HUES6 (cell line): Measurements from ENCODE around the gene ZDHHC14.
A peak's percentile ranks its signal among the peaks of the same experiment; 100 is the strongest.

Source experiments
- H3K27ac ChIP-seq: 2 replicates; pipeline ENCODE4 v1.7.0; 2013; ENCODE audit warnings: low read depth, mild to moderate bottlenecking, low read length, inconsistent platforms
- H3K27me3 ChIP-seq: 2 replicates; pipeline ENCODE4 v1.6.1; 2013; ENCODE audit warnings: low read length; ENCODE audit not compliant: control insufficient read depth, insufficient read depth
- H3K36me3 ChIP-seq: 2 replicates; pipeline ENCODE4 v1.6.1; 2013; ENCODE audit warnings: low read length; ENCODE audit not compliant: control insufficient read depth, insufficient read depth
- H3K4me1 ChIP-seq: 2 replicates; pipeline ENCODE4 v1.6.1; 2013; ENCODE audit warnings: low read length; ENCODE audit not compliant: control insufficient read depth, insufficient read depth
- H3K4me3 ChIP-seq: 2 replicates; pipeline ENCODE4 v1.5.1; 2013; ENCODE audit warnings: low read depth, low read length
- H3K9ac ChIP-seq: one replicate; pipeline ENCODE4 v1.6.1; 2013; ENCODE audit warnings: mild to moderate bottlenecking, low read length
- H3K9me3 ChIP-seq: 2 replicates; pipeline ENCODE4 v1.6.1; 2013; ENCODE audit warnings: low read depth, low read length; ENCODE audit not compliant: control insufficient read depth, insufficient read depth

Gene ZDHHC14

GRCh38 chr6:157530126-157530525 is 149.1 kb downstream of the ZDHHC14 start:
- H3K9me3 ChIP-seq = no peaks in the 10 kb centered on the region
- H3K4me3 ChIP-seq = no peak overlapping the region
- no peak overlapping the region for H3K9ac ChIP-seq
- H3K4me1 ChIP-seq = peaks cover 39% of the 10 kb centered on the region
- no peaks in the 10 kb centered on the region for H3K36me3 ChIP-seq
- H3K27ac ChIP-seq = no peak overlapping the region
- no peaks in the 10 kb centered on the region for H3K27me3 ChIP-seq

GRCh38 chr6:157530724-157531168 is 149.8 kb downstream of the ZDHHC14 start:
- H3K27me3 ChIP-seq = no peaks in the 10 kb centered on the region
- H3K4me1 ChIP-seq = peaks cover 45% of the 10 kb centered on the region
- H3K9me3 ChIP-seq = no peaks in the 10 kb centered on the region
- no peak overlapping the region for H3K4me3 ChIP-seq
- no peak overlapping the region for H3K27ac ChIP-seq
- no peaks in the 10 kb centered on the region for H3K36me3 ChIP-seq
- peak overlapping the region; percentile 26 for H3K9ac ChIP-seq

- H3K36me3 ChIP-seq = no peaks in the 10 kb centered on the region
- 0 out of 2 replicates have a peak overlapping the region, but pooled peaks have one; percentile 6 for H3K4me3 ChIP-seq
- no peaks in the 10 kb centered on the region for H3K27me3 ChIP-seq
- H3K9ac ChIP-seq = peak overlapping the region; percentile 26
- H3K9me3 ChIP-seq = no peaks in the 10 kb centered on the region
- H3K4me1 ChIP-seq = peaks cover 49% of the 10 kb centered on the region
- no peak overlapping the region for H3K27ac ChIP-seq
These were observed 150.4 kb downstream of the ZDHHC14 start for GRCh38 chr6:157531169-157531985.

- H3K36me3 ChIP-seq = no peaks in the 10 kb centered on the region
- H3K4me3 ChIP-seq = no peak overlapping the region
- peaks cover 49% of the 10 kb centered on the region for H3K4me1 ChIP-seq
- no peaks in the 10 kb centered on the region for H3K9me3 ChIP-seq
- H3K9ac ChIP-seq = peak overlapping the region; percentile 10
- no peaks in the 10 kb centered on the region for H3K27me3 ChIP-seq
- no peak overlapping the region for H3K27ac ChIP-seq
These were observed 151.0 kb downstream of the ZDHHC14 start for GRCh38 chr6:157531986-157532365.

- no peak overlapping the region for H3K4me3 ChIP-seq
- no peaks in the 10 kb centered on the region for H3K36me3 ChIP-seq
- H3K4me1 ChIP-seq = peaks cover 49% of the 10 kb centered on the region
- no peaks in the 10 kb centered on the region for H3K27me3 ChIP-seq
- no peaks in the 10 kb centered on the region for H3K9me3 ChIP-seq
- H3K27ac ChIP-seq = no peak overlapping the region
- H3K9ac ChIP-seq = no peak overlapping the region
These were observed 152.3 kb downstream of the ZDHHC14 start for GRCh38 chr6:157533048-157533871.

- H3K36me3 ChIP-seq = no peaks in the 10 kb centered on the region
- H3K27ac ChIP-seq = no peak overlapping the region
- peaks cover 49% of the 10 kb centered on the region for H3K4me1 ChIP-seq
- no peaks in the 10 kb centered on the region for H3K9me3 ChIP-seq
- no peak overlapping the region for H3K9ac ChIP-seq
- H3K27me3 ChIP-seq = no peaks in the 10 kb centered on the region
- no peak overlapping the region for H3K4me3 ChIP-seq
These were observed 153.3 kb downstream of the ZDHHC14 start for GRCh38 chr6:157534134-157534871.

GRCh38 chr6:157534977-157535339 is 154.0 kb downstream of the ZDHHC14 start:
- Histone ChIP-seq H3K36me3 (no peaks in the 10 kb centered on the region), H3K9me3 (no peaks in the 10 kb centered on the region), H3K27ac (no peak overlapping the region), H3K27me3 (no peaks in the 10 kb centered on the region), H3K9ac (no peak overlapping the region), H3K4me1 (peaks cover 49% of the 10 kb centered on the region), H3K4me3 (no peak overlapping the region)

GRCh38 chr6:157535340-157536222 is 154.6 kb downstream of the ZDHHC14 start:
- Histone ChIP-seq H3K27ac (no peak overlapping the region), H3K9ac (no peak overlapping the region), H3K4me1 (peaks cover 48% of the 10 kb centered on the region)

GRCh38 chr6:157536223-157536545 is 155.2 kb downstream of the ZDHHC14 start:
- H3K9ac ChIP-seq = no peak overlapping the region
- no peaks in the 10 kb centered on the region for H3K9me3 ChIP-seq
- no peaks in the 10 kb centered on the region for H3K27me3 ChIP-seq
- no peaks in the 10 kb centered on the region for H3K36me3 ChIP-seq
- no peak overlapping the region for H3K27ac ChIP-seq
- peaks cover 42% of the 10 kb centered on the region for H3K4me1 ChIP-seq
- no peak overlapping the region for H3K4me3 ChIP-seq

More at GRCh38 chr6:157535340-157536222, 154.6 kb downstream of the ZDHHC14 start:
- Histone ChIP-seq H3K4me3 (no peak overlapping the region), H3K9me3 (no peaks in the 10 kb centered on the region), H3K36me3 (no peaks in the 10 kb centered on the region), H3K27me3 (no peaks in the 10 kb centered on the region)

GRCh38 chr6:157537556-157537955 is 156.6 kb downstream of the ZDHHC14 start:
- H3K4me3 ChIP-seq = no peak overlapping the region
- H3K27ac ChIP-seq = no peak overlapping the region
- H3K4me1 ChIP-seq = peaks cover 28% of the 10 kb centered on the region
- no peaks in the 10 kb centered on the region for H3K9me3 ChIP-seq
- no peak overlapping the region for H3K9ac ChIP-seq
- H3K27me3 ChIP-seq = no peaks in the 10 kb centered on the region
- no peaks in the 10 kb centered on the region for H3K36me3 ChIP-seq
